HG02870 (cell line): Measurements from ENCODE around the gene GSTM4.

Experiments used
- ATAC-seq: cut with Tn5 transposase; IDR thresholded peaks from one replicate; pipeline ENCODE4 v1.9.1; 2021; ENCODE audit warnings: mild to moderate bottlenecking, moderate library complexity; ENCODE audit not compliant: unreplicated experiment

The GSTM4 gene

DNA sequence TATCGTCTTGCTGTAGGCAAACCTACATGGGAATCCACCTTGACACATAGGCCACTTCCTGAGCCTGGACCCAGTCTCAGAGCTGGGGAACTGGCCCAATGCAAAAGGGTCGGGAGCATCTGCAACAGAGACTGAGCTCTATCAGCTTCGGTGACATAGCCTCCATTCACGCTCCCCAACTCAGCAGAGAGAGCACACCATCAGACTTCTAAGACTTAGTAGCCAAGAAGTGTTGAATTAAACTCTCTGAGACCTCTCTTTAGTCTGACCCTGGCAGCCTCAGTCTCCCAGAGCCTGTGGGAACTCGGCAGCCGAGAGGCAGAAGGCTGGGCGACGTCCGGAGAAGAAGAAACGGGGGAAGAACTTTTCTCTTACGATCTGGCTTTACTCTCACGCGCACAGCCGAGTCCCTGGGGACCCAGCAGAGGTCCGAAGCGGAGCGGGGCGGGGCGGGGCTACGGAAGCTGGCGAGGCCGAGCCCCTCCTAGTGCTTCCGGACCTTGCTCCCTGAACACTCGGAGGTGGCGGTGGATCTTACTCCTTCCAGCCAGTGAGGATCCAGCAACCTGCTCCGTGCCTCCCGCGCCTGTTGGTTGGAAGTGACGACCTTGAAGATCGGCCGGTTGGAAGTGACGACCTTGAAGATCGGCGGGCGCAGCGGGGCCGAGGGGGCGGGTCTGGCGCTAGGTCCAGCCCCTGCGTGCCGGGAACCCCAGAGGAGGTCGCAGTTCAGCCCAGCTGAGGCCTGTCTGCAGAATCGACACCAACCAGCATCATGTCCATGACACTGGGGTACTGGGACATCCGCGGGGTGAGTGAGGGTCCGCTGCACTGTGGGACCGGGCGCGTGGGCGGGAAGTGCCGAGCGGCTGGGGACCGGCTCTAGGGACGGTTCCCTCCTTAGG is at the start of gene GSTM4:
Gene GSTM4, plus strand, starts transcription at position 485 of the 905 bp plus-strand sequence. Its CDS starts 291 bp downstream, at position 776.
- peak; percentile 89 for ATAC-seq

DNA sequence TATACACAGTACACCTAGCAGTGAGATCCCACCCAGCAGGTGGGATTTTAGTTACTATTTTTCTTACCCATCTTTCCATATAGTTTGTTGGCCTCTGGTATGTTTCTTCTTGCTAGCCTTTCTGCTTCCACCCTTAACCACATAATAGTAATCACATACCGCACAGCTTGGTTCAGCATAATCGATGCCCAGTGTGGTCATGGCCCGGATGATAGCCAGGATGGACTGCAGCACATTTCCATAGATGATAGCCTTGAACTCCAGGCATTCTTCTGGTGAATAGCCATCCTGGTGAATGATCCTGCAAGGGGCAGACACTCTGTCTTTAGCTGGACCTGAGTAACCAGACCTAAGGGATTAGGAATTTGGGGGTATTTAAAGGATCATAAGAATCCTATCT is 46.0 kb upstream of the GSTM4 start:
- ATAC-seq: no peak

DNA sequence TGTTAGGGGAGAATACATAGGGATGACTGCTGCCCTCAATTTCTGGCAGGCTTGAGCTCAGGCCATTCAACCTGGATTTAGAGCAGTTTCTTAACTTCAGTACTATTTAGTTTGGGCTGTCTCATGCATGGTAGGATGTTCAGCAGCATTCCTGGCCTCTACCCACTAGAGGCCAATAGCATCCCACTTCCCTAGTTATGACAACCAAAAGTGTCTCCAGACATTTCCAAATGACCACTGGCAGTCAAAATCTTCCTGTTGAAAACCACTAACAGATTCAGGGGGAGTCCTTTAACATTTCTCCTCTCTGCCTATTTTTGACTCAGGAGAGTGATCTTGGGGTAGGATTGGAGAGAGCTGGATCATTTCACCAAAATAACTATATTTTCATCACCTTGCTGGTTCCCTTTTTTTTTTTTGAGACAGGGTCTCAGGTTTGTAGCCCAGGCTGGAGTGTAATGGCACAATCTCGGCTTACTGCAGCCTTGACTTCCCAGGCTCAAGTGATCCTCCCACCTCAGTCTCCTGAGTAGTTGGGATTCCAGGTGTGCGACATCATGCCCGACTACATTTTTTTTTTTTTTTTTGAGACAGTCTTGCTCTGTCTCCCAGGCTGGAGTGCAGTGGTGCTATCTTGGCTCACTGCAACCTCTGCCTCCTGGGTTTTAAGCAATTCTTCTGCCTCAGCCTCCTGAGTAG is 45.1 kb upstream of the GSTM4 start:
- no peak for ATAC-seq

- no peak for ATAC-seq
Measured at GRCh38 chr1:109611308-109611990, 44.5 kb upstream of the GSTM4 start.

GRCh38 chr1:109613361-109614147 is 42.3 kb upstream of the GSTM4 start:
- ATAC-seq: no peak

- ATAC-seq: no peak
Measured at GRCh38 chr1:109615879-109616278, 40.0 kb upstream of the GSTM4 start.

GRCh38 chr1:109616391-109616790 is 39.5 kb upstream of the GSTM4 start:
- no peak for ATAC-seq

DNA sequence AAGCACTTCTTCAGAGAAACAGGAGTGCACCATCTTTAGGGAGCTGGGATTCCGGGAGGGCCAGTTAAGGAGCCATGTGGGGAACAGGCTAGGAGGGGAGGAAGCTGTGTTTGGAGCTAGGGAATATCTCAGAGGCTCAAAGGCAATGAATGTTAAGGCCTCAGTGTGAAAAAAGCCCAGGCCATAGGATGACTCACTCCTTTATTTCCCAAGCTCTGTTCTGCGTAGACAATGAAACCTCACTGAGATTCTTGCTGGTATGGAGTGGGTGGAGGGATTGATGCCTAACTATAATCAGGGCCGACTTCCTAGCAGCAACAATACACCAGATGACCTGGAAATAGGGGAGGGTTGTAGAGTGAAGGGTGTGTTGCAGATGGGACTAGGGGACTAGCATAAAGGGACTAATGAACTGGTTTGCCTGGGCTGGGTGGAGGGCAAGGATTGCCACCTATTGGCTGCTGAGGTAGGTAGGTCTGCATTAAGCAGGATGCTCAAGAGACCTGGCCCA is 38.6 kb upstream of the GSTM4 start:
- no peak for ATAC-seq

DNA sequence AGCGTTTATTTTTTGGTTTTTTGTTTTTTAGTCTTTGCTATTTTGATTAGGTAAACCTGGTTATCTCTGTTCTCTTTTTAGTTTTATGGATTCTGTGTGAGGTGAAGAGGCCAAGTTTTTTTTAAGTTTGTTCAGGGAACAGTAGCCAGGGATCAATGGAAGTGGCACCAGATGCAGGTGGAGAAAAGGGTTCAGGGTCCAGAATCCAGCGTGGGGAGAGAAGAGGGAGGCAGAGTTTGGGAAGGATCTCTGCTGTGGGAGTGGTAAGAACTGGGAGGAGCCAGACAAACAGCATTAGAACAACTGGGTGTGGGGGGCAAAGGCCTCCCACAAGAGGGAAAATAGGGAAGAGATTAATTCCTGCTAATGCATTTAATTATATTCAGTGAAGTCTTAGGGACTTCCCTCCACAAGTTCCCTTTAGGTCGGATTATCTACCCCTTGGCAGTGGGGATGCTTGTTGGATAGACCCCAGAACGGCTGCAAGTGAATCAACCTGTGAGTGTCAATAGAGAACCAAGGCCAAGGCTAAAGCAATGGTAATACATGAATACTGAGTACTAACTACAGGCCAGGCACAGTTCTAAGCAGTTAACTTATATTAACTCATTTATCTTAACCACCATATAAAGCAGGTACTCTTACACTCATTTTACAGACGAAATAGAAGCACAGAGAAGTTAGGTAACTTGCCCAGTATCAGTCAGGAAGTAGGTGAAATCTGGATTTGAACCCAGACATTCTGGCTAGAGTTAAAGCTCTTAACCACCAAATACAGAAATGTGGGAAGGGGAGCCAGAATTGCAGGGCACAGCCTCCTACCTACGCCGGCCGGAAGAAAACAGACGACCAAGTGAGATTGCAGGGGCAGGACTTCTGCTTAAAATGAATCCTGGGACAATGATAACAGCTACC is 37.0 kb upstream of the GSTM4 start:
- no peak for ATAC-seq

DNA sequence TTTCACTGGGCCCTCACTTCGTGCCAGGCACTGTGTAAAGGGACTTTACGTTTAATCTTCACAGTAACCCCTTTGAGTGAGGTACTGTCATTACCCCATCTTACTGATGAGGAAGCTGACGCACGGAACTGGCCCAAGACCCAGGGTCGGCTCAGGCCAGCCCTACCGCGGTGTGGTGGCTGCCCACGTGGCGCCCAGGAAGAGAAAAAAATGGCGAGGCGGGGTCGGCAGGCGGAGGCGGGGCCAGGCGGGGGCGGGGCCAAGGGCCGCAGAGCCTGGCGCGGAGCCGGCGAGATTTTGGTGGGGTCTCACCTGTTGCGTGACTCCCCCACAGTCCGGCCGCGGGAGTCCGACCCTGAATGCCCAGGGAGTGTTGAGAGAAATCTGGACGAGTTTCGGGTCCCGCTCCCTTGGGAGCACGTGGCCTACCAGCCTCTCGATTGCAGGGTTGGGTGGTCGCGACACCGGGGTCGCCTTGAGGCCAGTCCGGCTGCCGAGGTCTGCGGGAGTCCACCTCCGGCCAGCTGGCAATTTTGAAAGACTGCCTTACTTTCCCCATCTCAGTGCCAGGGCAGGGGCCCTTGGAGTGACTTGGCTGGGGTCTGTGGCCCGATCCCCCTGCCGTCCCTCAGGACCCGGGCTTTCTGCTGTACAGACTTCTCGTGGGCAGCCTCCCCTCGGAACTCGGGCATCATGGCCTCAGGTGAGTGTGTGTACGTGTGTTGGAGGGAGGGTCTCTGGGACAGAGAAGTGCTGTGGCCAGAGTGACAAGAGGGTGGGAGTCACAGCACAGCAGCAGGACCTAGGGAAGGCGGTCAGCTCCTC is 36.1 kb upstream of the GSTM4 start, which contains the start of the genes AMPD2 and GNAT2:
Gene AMPD2, plus strand, starts transcription at position 262 of the 825 bp plus-strand sequence. CDS start 1,339 bp downstream, outside the sequence.
Gene GNAT2, minus strand, starts transcription at position 41 of the 825 bp plus-strand sequence. CDS start 6,746 bp downstream, outside the sequence.
- ATAC-seq: peak; percentile 40

DNA sequence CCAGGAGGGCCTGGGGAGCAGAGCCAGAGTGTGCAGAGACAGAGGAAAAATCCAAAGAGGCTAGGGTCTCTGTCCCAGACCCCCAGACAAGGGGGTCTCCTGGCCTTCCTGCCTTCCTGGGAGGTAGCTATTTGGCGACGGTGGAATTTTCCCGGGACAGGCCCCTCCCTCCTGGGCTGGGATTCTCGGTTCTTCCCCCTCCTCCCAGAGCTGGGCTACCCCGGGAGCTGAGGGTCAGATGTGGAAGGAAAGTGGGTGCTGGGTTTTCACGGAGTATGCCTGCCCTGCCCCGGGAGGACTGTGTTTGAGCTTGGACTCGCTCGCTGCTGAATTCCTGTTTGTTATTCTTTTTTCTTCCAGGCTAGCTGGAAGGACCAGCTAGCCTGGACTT is 35.5 kb upstream of the GSTM4 start:
- ATAC-seq: peak; percentile 1

- peak; percentile 72 for ATAC-seq
Measured at GRCh38 chr1:109620841-109621286, 35.0 kb upstream of the GSTM4 start.

- no peak for ATAC-seq
Measured at GRCh38 chr1:109621379-109622136, 34.3 kb upstream of the GSTM4 start.

- no peak for ATAC-seq
Measured at GRCh38 chr1:109622137-109622892, 33.6 kb upstream of the GSTM4 start.

GRCh38 chr1:109622895-109623294 is 33.0 kb upstream of the GSTM4 start:
- no peak for ATAC-seq

- no peak for ATAC-seq
Measured at GRCh38 chr1:109623601-109624161, 32.2 kb upstream of the GSTM4 start.
